Lower leg skin (tissue), 4 donors: ENCODE data around the gene DCXR. TPM values are rescaled to one million over a fixed set of nuclear protein-coding genes. Genes with fewer than 3 reads are reported as not detected.

Experiments
- DNase-seq, 2 donors: peaks; one replicate each; pipeline ENCODE4 v3.0.0-alpha.2; 2019; ENCODE audit warnings: low spot score in 2 of 2
- H3K4me3 ChIP-seq: fragments of 200-600 bp; sonication (generic); 2 replicates; pipeline ENCODE4 v1.5.1; 2017; ENCODE audit warnings: mild to moderate bottlenecking, low read depth; ENCODE audit not compliant: poor library complexity, severe bottlenecking
- CTCF ChIP-seq, 3 donors: fragments of 450-650 bp; IDR thresholded peaks; one replicate each; pipeline ENCODE4 v1.5.1; 2016; ENCODE audit warnings: antibody characterized with exemption in 3 of 3, mild to moderate bottlenecking in 3 of 3, moderate library complexity in 2 of 3
- POLR2A ChIP-seq, 2 donors: fragments of 450-650 bp; IDR thresholded peaks; one replicate each; pipeline ENCODE4 v1.6.1; 2016 to 2017; ENCODE audit warnings: antibody characterized with exemption in 2 of 2, mild to moderate bottlenecking in 1 of 2, moderate library complexity in 1 of 2
- WGBS, 2 donors: methylation state at CpG; one replicate each; pipeline ENCODE4 v1.1.5; 2018; 5-methylcytosine and 5-hydroxymethylcytosine counted together
- intact Hi-C: fragments of 100-400 bp; cut with DNase I; formaldehyde crosslinking; loops from one replicate; pipeline ENCODE4 v1.15.0; 2023; ENCODE audit warnings: low total_unique reads
- total RNA-seq, 4 donors: library from RNA; depleted of rRNA; stranded (reverse); fragments of >200 nt; gene quantifications; one replicate each; pipeline ENCODE4 v1.1.0, GENCODE V29; 2016

Gene DCXR
- total RNA-seq, 4 donors from 2014 or later, result 124 to 199 (median 149) TPM

GRCh38 chr17:81990836-81991683 is 46.4 kb downstream of the DCXR start:
- TF ChIP-seq CTCF (IDR thresholded peaks at IDR 0.05) (peak in 1 of 3 donors; percentile 33), POLR2A (IDR thresholded peaks at IDR 0.05) (no peak)
- no peak overlapping the region for H3K4me3 ChIP-seq
- DNase-seq, result no peak
- intact Hi-C loops, result no loop called here
- WGBS, 2 donors, result 67 to 79% methylated on average over 23 to 24 of the region's 25 CpGs

- no peak for TF ChIP-seq POLR2A (IDR thresholded peaks at IDR 0.05)
- no peak for TF ChIP-seq CTCF (IDR thresholded peaks at IDR 0.05)
Observed at GRCh38 chr17:81987161-81987770, 50.2 kb downstream of the DCXR start.

GRCh38 chr17:81986606-81987005 is 50.9 kb downstream of the DCXR start:
- WGBS, 2 donors, result 95 to 96% methylated on average over 26 of the region's 26 CpGs
- intact Hi-C loops, result no loop called here
- no peak overlapping the region for H3K4me3 ChIP-seq
- DNase-seq, result no peak
- TF ChIP-seq POLR2A (IDR thresholded peaks at IDR 0.05) (no peak), CTCF (IDR thresholded peaks at IDR 0.05) (no peak)

More at GRCh38 chr17:81987161-81987770, 50.2 kb downstream of the DCXR start:
- no peak for DNase-seq
- H3K4me3 ChIP-seq, result no peak overlapping the region
- intact Hi-C loops, result no loop called here
- WGBS, 2 donors, result 74 to 81% methylated on average over 26 of the region's 26 CpGs

Other genes with a start within 250 kb of the DCXR start
- gene GCGR, start 233.5 kb downstream of the DCXR start, total RNA-seq, result under 1 TPM; 0.16 to 0.71 (median 0.47) TPM
- 10 to 100 TPM; 21.6 to 41.0 (median 28.8) TPM for gene MCRIP1, start 204.4 kb downstream of the DCXR start, total RNA-seq
- gene PPP1R27, start 202.6 kb downstream of the DCXR start, total RNA-seq, result under 1 TPM in 1 of 4 donors, not detected in 3; 0.36 TPM
- gene P4HB, start 177.2 kb downstream of the DCXR start, total RNA-seq, result 100 to 1,000 TPM; 685 to 999 (median 839) TPM
- gene ARHGDIA, start 166.4 kb downstream of the DCXR start, total RNA-seq, result 100 to 1,000 TPM; 144 to 280 (median 201) TPM
- 100 to 1,000 TPM in 1 of 4 donors, 10 to 100 TPM in 3; 69.4 to 116 (median 79.7) TPM for gene ALYREF, start 146.1 kb downstream of the DCXR start, total RNA-seq
- gene ANAPC11, start 146.0 kb downstream of the DCXR start, total RNA-seq, result 100 to 1,000 TPM in 2 of 4 donors, 10 to 100 TPM in 2; 92.3 to 152 (median 107) TPM
- 1 to 10 TPM in 2 of 4 donors, under 1 TPM in 1, not detected in 1; 0.71 to 3.3 (median 2.0) TPM for gene NPB, start 135.5 kb downstream of the DCXR start, total RNA-seq
- 10 to 100 TPM; 16.2 to 37.0 (median 25.3) TPM for gene PCYT2, start 126.3 kb downstream of the DCXR start, total RNA-seq
- gene SIRT7, start 119.5 kb downstream of the DCXR start, total RNA-seq, result 10 to 100 TPM; 32.0 to 44.6 (median 38.0) TPM
- 10 to 100 TPM; 17.4 to 23.2 (median 19.7) TPM for gene MAFG, start 110.0 kb downstream of the DCXR start, total RNA-seq
- 10 to 100 TPM in 1 of 4 donors, 1 to 10 TPM in 3; 4.2 to 13.5 (median 8.3) TPM for gene PYCR1, start 100.4 kb downstream of the DCXR start, total RNA-seq
- not detected for gene MYADML2, start 90.5 kb downstream of the DCXR start, total RNA-seq
- 1 to 10 TPM in 3 of 4 donors, under 1 TPM in 1; 0.89 to 3.5 (median 2.1) TPM for gene NOTUM, start 76.5 kb downstream of the DCXR start, total RNA-seq
- 10 to 100 TPM; 24.0 to 31.5 (median 27.4) TPM for gene ASPSCR1, start 60.1 kb downstream of the DCXR start, total RNA-seq
- gene CENPX, start 14.8 kb downstream of the DCXR start, total RNA-seq, result 10 to 100 TPM; 64.8 to 79.7 (median 71.2) TPM
- 10 to 100 TPM; 16.7 to 18.3 (median 17.6) TPM for gene LRRC45, start 14.4 kb downstream of the DCXR start, total RNA-seq
- 10 to 100 TPM in 2 of 4 donors, 1 to 10 TPM in 2; 8.2 to 16.8 (median 10.0) TPM for gene RAC3, start 6.0 kb downstream of the DCXR start, total RNA-seq
- gene RFNG, start 14.1 kb upstream of the DCXR start, total RNA-seq, result 10 to 100 TPM; 44.8 to 83.7 (median 50.9) TPM
- gene GPS1, start 14.2 kb upstream of the DCXR start, total RNA-seq, result 10 to 100 TPM; 57.2 to 99.3 (median 79.1) TPM
- 100 to 1,000 TPM in 1 of 4 donors, 10 to 100 TPM in 3; 65.8 to 113 (median 89.8) TPM for gene DUS1L, start 28.1 kb upstream of the DCXR start, total RNA-seq
- gene FASN, start 60.5 kb upstream of the DCXR start, total RNA-seq, result 100 to 1,000 TPM; 141 to 424 (median 233) TPM
- gene CCDC57, start 175.1 kb upstream of the DCXR start, total RNA-seq, result 10 to 100 TPM; 16.0 to 33.5 (median 31.5) TPM
- gene SLC16A3, start 191.3 kb upstream of the DCXR start, total RNA-seq, result 10 to 100 TPM; 10.0 to 18.5 (median 15.2) TPM
- gene CSNK1D, start 236.0 kb upstream of the DCXR start, total RNA-seq, result 10 to 100 TPM; 46.0 to 88.4 (median 56.4) TPM